Medulla oblongata (tissue), 1 donor: Measurements from ENCODE around the gene HHIP.

ENCODE experiments used
- DNase-seq: peaks from one replicate; pipeline ENCODE4 v3.0.0-alpha.2; 2015; ENCODE audit errors: extremely low spot score

HHIP gene

GRCh38 chr4:144705601-144706590 is 59.9 kb downstream of the HHIP start:
- DNase-seq = no peak

- DNase-seq = no peak
Observed at GRCh38 chr4:144709159-144709558, 63.2 kb downstream of the HHIP start.

- DNase-seq = peak; percentile 90
Observed at GRCh38 chr4:144709793-144710525, 64.0 kb downstream of the HHIP start.

GRCh38 chr4:144710526-144710912 is 64.6 kb downstream of the HHIP start:
- no peak for DNase-seq

- DNase-seq = no peak
Observed at GRCh38 chr4:144711700-144712456, 65.9 kb downstream of the HHIP start.

GRCh38 chr4:144712775-144713174 is 66.8 kb downstream of the HHIP start:
- no peak for DNase-seq

GRCh38 chr4:144714166-144714565 is 68.2 kb downstream of the HHIP start:
- DNase-seq = no peak

GRCh38 chr4:144715230-144715629 is 69.3 kb downstream of the HHIP start:
- DNase-seq = no peak

- DNase-seq = no peak
Observed at GRCh38 chr4:144716778-144717177, 70.8 kb downstream of the HHIP start.

GRCh38 chr4:144718958-144719512 is 73.1 kb downstream of the HHIP start:
- no peak for DNase-seq

- DNase-seq = no peak
Observed at GRCh38 chr4:144720491-144720890, 74.5 kb downstream of the HHIP start.

GRCh38 chr4:144721994-144722393 is 76.0 kb downstream of the HHIP start:
- DNase-seq = no peak

GRCh38 chr4:144723471-144723870 is 77.5 kb downstream of the HHIP start:
- DNase-seq = no peak

- no peak for DNase-seq
Observed at GRCh38 chr4:144729175-144729574, 83.2 kb downstream of the HHIP start.

- DNase-seq = no peak
Observed at GRCh38 chr4:144732584-144733428, 86.8 kb downstream of the HHIP start.

- no peak for DNase-seq
Observed at GRCh38 chr4:144733566-144733965, 87.6 kb downstream of the HHIP start.

GRCh38 chr4:144734522-144734921 is 88.6 kb downstream of the HHIP start:
- no peak for DNase-seq

GRCh38 chr4:144738649-144739048 is 92.7 kb downstream of the HHIP start:
- no peak for DNase-seq

GRCh38 chr4:144739511-144740033 is 93.6 kb downstream of the HHIP start:
- no peak for DNase-seq

- no peak for DNase-seq
Observed at GRCh38 chr4:144740316-144740715, 94.4 kb downstream of the HHIP start.
